ENCODE results near the gene STAU1. TPM values are rescaled to one million over a fixed set of nuclear protein-coding genes. Genes with fewer than 3 reads are reported as not detected.
"Not testable (repeated sequence)": the region's sequence is repeated elsewhere in the genome, so short reads cannot be mapped to it uniquely, and the experiment has no call there.

The STAU1 gene
- polyA plus RNA-seq, 10 donors, result 51.0 to 63.6 (median 56.0) TPM

- DNase-seq, result no peak
Observed at GRCh38 chr20:49166534-49167449, 21.3 kb downstream of the STAU1 start.

- DNase-seq, result no peak
Observed at GRCh38 chr20:49165611-49166010, 22.5 kb downstream of the STAU1 start.

- DNase-seq, result no peak
Observed at GRCh38 chr20:49163696-49164095, 24.4 kb downstream of the STAU1 start.

- DNase-seq, result no peak
Observed at GRCh38 chr20:49161428-49162152, 26.5 kb downstream of the STAU1 start.

- DNase-seq, result no peak
Observed at GRCh38 chr20:49160057-49160929, 27.8 kb downstream of the STAU1 start.

GRCh38 chr20:49157146-49157545 lies 31.0 kb downstream of the STAU1 start:
- no peak for DNase-seq

- no peak for DNase-seq
Observed at GRCh38 chr20:49156481-49156880, 31.7 kb downstream of the STAU1 start.

- DNase-seq, result no peak
Observed at GRCh38 chr20:49151436-49151835, 36.7 kb downstream of the STAU1 start.

- DNase-seq, result no peak
Observed at GRCh38 chr20:49149281-49150045, 38.7 kb downstream of the STAU1 start.

- DNase-seq, result no peak
Observed at GRCh38 chr20:49148601-49149000, 39.5 kb downstream of the STAU1 start.

GRCh38 chr20:49147296-49147695 lies 40.8 kb downstream of the STAU1 start:
- DNase-seq, result no peak

GRCh38 chr20:49146442-49147225 lies 41.5 kb downstream of the STAU1 start:
- DNase-seq, result no peak

GRCh38 chr20:49140834-49141233 lies 47.3 kb downstream of the STAU1 start:
- no peak for DNase-seq

GRCh38 chr20:49140411-49140810 lies 47.7 kb downstream of the STAU1 start:
- DNase-seq, result no peak

GRCh38 chr20:49138431-49138830 lies 49.7 kb downstream of the STAU1 start:
- no peak for DNase-seq

GRCh38 chr20:49136817-49137571 lies 51.1 kb downstream of the STAU1 start:
- no peak for DNase-seq

GRCh38 chr20:49134797-49135196 lies 53.3 kb downstream of the STAU1 start:
- DNase-seq, result not testable (repeated sequence)

- no peak for DNase-seq
Observed at GRCh38 chr20:49133571-49133970, 54.6 kb downstream of the STAU1 start.

- peak; percentile 61 to 79 (median 69) for DNase-seq
Observed at GRCh38 chr20:49132995-49133478, 55.1 kb downstream of the STAU1 start.
